Subcutaneous adipose tissue (tissue), 4 donors: ENCODE measurements around the gene MARCHF3. TPM values are rescaled to one million over a fixed set of nuclear protein-coding genes. Genes with fewer than 3 reads are reported as not detected.

Source experiments
- CTCF ChIP-seq: fragments of 450-650 bp; IDR thresholded peaks from one replicate; pipeline ENCODE4 v1.5.1; 2016; ENCODE audit warnings: low read depth, mild to moderate bottlenecking, control low read depth, antibody characterized with exemption, moderate library complexity
- total RNA-seq, 4 donors: library from RNA; depleted of rRNA; stranded (reverse); fragments of >200 nt; gene quantifications; one replicate each; pipeline ENCODE4 v1.1.0, GENCODE V29; 2016

Gene MARCHF3
- total RNA-seq, 4 donors from 2014 or later = 5.8 to 30.7 (median 14.6) TPM

GRCh38 chr5:126869005-126869451 is 161.3 kb downstream of the MARCHF3 start:
- no peak for TF ChIP-seq CTCF

DNA sequence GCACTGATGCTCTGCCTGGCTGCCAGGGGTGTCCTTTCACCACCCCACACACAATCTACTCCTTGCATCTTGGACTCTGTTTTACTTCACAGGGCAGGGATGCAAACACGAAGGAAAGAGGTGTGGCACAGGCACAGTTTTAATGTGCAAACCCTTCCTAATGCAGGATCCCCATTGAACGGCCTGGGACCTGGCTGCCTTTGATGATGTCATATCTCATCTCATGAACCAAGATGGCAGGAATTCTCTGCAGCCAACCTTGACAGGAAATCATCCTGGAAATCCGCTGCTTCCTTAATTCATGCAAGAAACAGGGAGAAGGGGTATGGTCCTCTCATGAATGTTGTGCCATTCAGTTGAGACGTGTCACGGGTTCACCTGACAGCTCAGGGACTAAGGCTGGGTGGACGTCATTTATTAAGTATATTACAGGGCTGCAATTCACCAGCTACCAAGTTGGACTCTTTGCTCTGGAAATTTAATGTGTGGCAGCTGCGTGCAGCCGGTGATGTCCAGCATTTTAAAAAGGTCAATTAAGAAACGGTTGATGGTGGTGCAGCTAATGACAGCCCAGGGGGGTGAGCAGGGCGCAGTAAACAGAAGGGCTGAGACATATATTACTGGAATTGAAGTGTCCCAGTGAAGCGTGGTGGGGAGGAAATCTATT is 161.9 kb downstream of the MARCHF3 start:
- TF ChIP-seq CTCF = no peak

- TF ChIP-seq CTCF = no peak
Measured at GRCh38 chr5:126866851-126867636, 163.3 kb downstream of the MARCHF3 start.

DNA sequence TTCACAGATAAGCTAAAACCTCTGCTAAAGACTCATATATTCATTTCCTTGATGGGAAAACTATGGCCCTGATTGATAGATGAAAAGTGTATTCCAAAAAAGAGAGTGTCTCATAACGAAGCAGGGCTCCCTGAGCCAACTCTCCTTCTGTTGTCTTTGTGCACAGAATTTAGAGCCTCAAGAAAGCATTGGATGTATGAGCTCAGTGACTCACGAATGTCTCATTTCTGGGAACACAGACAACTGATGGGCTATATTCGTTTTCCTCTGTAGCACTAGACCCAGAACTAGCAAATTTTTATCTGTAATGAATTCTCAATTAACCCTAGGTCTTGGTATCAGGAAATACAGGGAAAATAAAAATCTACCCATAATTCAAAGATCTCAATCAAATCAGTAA is 165.1 kb downstream of the MARCHF3 start:
- no peak for TF ChIP-seq CTCF

- TF ChIP-seq CTCF = no peak
Measured at GRCh38 chr5:126864042-126864688, 166.2 kb downstream of the MARCHF3 start.

DNA sequence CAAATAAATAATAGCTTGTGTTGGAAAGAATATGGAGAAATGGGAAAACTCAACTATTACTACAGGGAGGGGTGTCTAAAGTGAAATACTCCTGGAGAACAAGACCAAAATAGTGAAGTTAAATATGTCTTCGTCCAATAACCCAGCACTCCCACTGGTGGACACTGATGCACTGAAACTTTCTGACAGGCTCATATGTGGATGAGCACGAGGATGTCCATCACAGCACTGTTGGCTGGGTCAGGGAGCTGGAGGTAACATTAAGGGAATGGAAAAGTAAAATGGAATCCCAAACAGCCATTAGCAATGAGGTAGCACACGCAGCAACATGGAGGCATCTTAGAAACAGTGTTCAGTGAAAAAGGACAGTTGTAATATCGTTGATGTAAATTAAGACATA is 167.0 kb downstream of the MARCHF3 start:
- TF ChIP-seq CTCF = no peak

- no peak for TF ChIP-seq CTCF
Measured at GRCh38 chr5:126858441-126858840, 171.9 kb downstream of the MARCHF3 start.
